ENCODE results near the gene PRR7.

- no peak for TF ChIP-seq CTCF (IDR thresholded peaks at IDR 0.05)
- TF ChIP-seq POLR2AphosphoS5 (IDR thresholded peaks at IDR 0.05): no peak
- TF ChIP-seq POLR2A (IDR thresholded peaks at IDR 0.05): no peak
These were observed 48.7 kb upstream of the PRR7 start for GRCh38 chr5:177397875-177398390.
